ES-I3 (cell line): ENCODE measurements around the gene CCNQ.
"Not testable (repeated sequence)": the region's sequence is repeated elsewhere in the genome, so short reads cannot be mapped to it uniquely, and the experiment has no call there.

Experiments
- H3K36me3 ChIP-seq: 2 replicates; pipeline ENCODE4 v1.6.1; 2013; ENCODE audit warnings: mild to moderate bottlenecking, low read length, control low read depth, moderate library complexity; ENCODE audit not compliant: insufficient read depth
- H3K4me1 ChIP-seq: 2 replicates; pipeline ENCODE4 v1.6.1; 2013; ENCODE audit warnings: mild to moderate bottlenecking, control low read depth, low read length; ENCODE audit not compliant: insufficient read depth
- H3K9ac ChIP-seq: 2 replicates; pipeline ENCODE4 v1.6.1; 2013; ENCODE audit warnings: low read depth, mild to moderate bottlenecking, low read length, moderate library complexity
- H3K9me3 ChIP-seq: 2 replicates; pipeline ENCODE4 v1.6.1; 2013; ENCODE audit warnings: mild to moderate bottlenecking, low read length, moderate library complexity; ENCODE audit not compliant: control insufficient read depth, insufficient read depth

The CCNQ gene

DNA sequence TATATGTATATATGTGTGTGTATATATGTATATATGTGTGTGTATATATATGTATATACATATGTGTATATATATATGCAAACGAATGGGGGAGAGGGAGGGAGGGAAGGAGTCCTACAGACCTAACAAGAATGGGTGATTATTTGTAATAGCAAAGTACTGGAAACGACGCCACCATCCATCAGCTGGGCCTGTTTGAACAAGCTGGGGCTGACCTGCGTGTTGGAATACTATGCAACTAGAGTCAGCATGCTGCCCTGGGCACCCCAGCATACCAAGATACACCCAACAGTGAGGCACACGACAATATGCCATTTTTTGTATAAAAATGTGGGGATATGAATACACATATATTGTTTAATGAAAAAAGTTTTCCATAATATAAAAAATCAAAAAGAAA is 21.6 kb upstream of the CCNQ start:
- no peak overlapping the region for H3K9ac ChIP-seq
- no peaks in the 10 kb centered on the region for H3K36me3 ChIP-seq
- H3K4me1 ChIP-seq = no peaks in the 10 kb centered on the region
- H3K9me3 ChIP-seq = no peaks in the 10 kb centered on the region

GRCh38 chrX:153614818-153615217 is 15.9 kb upstream of the CCNQ start:
- no peaks in the 10 kb centered on the region for H3K4me1 ChIP-seq
- H3K36me3 ChIP-seq = no peaks in the 10 kb centered on the region
- peaks cover 3% of the 10 kb centered on the region; the same call in 1 of the 2 replicates for H3K9me3 ChIP-seq
- no peak overlapping the region for H3K9ac ChIP-seq

- Histone ChIP-seq H3K9me3 (peaks cover 3% of the 10 kb centered on the region; the same call in 1 of the 2 replicates), H3K9ac (no peak overlapping the region), H3K36me3 (no peaks in the 10 kb centered on the region), H3K4me1 (no peaks in the 10 kb centered on the region)
These were observed 13.5 kb upstream of the CCNQ start for GRCh38 chrX:153612413-153612812.

DNA sequence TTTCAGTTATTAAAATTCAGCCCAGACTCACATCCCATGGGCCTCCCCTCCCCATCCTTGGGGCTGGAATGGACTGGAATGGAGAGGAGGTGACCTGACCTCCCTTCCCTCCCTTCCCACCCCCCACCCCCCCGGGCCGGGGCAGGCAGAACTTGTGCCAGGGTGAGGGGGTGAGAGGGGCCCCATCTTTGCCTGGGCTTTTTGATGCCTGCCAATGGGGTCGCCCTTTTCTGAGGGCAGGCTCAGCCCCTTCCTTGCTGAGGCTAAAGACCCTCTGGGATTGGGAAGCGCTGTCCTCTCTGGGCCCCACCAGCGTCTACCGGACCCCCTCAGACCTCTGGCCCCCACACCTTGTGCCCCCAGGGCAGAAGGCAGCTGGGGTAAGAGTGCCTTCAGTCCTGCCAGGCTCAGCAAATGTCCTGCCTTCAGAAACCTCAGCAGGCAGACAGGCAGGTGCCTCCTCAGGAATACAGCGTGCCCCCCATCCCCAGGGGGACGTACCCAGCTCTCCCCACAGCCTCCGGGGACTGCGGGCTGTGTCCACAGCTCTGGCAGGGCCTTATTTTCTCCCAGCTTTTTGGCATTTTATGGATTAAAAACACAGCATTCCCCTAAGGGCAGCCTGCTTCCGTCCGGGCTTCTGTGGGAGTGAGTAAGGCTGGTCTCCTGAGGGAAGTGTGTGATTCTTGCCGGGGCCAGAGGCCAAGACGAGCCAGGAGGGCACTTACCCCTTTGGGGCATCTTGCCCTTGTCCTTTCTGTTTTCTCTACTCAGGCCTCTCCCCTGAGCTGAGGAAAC is 12.6 kb upstream of the CCNQ start:
- no peaks in the 10 kb centered on the region for H3K36me3 ChIP-seq
- peaks cover 3% of the 10 kb centered on the region; the same call in 1 of the 2 replicates for H3K9me3 ChIP-seq
- no peak overlapping the region for H3K9ac ChIP-seq
- H3K4me1 ChIP-seq = no peaks in the 10 kb centered on the region

DNA sequence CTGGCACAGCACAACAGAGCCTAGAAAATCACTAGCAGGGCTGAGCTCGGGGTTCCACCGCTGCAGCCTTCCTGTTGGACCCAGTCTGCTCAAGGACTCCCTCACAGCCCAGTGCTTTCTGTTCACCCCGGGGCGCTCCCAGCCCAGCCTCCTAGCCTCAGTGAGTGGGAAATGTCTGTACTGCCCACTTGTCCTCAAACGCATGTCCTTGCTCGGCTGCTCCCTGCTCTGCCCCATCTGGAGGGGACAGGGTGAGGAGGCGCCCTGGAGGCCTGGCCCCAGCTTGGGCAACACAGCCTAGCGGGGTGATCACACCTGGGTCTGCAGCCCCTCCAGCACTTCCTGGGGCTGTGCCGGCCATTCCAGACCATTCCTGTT is 11.9 kb upstream of the CCNQ start:
- Histone ChIP-seq H3K4me1 (no peaks in the 10 kb centered on the region), H3K36me3 (no peaks in the 10 kb centered on the region), H3K9me3 (peaks cover 3% of the 10 kb centered on the region; the same call in 1 of the 2 replicates), H3K9ac (no peak overlapping the region; the same call in 1 of the 2 replicates)

DNA sequence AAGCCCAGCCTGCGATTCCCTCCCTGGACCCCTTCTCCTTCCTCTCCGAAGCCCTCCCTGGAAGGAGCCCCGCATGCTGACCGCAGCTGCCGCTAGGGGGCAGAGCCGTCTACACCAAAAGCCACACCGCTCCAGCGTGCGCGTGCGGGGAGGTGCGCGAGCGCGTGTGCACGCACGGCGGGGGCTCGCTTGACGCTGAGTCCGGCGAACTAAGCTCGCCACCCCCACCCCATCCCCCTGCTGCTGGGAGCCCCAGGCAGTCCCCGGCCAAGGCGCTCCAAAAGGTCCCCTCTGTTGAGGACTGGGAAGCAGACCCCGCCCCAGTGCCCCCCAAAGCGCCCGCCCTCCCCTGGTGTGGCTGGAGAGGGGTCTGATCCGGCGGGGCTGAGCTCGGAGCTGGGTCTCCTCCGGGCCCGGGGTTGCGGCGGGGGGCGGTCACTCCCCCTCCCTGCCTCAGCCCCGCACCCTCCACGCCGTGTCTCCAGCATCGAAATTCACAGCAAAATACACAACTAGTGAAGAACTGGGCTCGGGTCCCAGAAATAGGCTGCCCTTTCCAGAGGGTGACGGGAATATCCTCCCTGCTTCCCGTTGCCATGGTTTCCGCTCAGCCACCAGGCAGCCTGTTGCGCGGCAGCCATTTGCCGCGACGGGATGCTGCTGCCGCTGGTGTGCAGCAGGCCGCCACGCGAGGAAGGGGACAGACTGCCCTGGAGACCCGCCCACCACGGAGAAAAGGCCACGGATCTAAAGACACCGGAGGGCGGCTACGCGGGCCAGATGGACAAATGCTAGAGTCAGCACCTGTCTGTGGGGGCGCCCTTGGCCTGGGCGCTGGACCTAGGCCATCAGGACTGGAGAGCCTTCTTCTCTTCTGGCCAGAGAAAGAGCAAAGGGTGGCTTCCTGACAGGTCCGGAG is 11.2 kb upstream of the CCNQ start:
- Histone ChIP-seq H3K4me1 (no peaks in the 10 kb centered on the region), H3K36me3 (no peaks in the 10 kb centered on the region), H3K9ac (peak overlapping the region; percentile 8; the same call in 1 of the 2 replicates), H3K9me3 (peaks cover 3% of the 10 kb centered on the region; the same call in 1 of the 2 replicates)

DNA sequence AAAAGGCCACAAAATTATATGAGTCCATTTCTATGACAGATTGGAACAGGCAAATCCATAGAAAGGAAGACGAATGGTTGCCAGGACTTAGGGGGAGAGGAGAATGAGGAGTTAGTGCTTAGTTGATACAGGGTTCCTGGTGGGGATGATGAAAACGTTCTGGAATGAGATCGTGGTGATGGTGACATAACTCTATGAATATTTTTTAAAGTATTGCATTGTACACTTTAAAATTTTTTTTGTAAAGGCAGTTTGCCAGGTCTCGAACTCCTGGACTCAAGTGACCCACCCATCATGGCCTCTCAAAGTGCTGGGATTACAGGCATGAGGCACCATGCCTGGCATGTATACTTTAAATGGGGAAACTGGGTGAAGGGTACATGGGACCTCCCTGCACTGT is 9.9 kb upstream of the CCNQ start:
- Histone ChIP-seq H3K36me3 (no peaks in the 10 kb centered on the region), H3K9ac (no peak overlapping the region), H3K4me1 (no peaks in the 10 kb centered on the region), H3K9me3 (peaks cover 3% of the 10 kb centered on the region; the same call in 1 of the 2 replicates)

GRCh38 chrX:153608376-153608775 is 9.4 kb upstream of the CCNQ start:
- no peaks in the 10 kb centered on the region for H3K4me1 ChIP-seq
- no peaks in the 10 kb centered on the region for H3K9me3 ChIP-seq
- no peaks in the 10 kb centered on the region for H3K36me3 ChIP-seq
- H3K9ac ChIP-seq = no peak overlapping the region

- H3K9me3 ChIP-seq = no peaks in the 10 kb centered on the region
- H3K36me3 ChIP-seq = no peaks in the 10 kb centered on the region
- H3K4me1 ChIP-seq = no peaks in the 10 kb centered on the region
- H3K9ac ChIP-seq = no peak overlapping the region
These were observed 7.6 kb upstream of the CCNQ start for GRCh38 chrX:153606503-153606902.

GRCh38 chrX:153604666-153605380 is 5.9 kb upstream of the CCNQ start:
- H3K4me1 ChIP-seq, H3K36me3 ChIP-seq, H3K9me3 ChIP-seq, H3K9ac ChIP-seq: not testable (repeated sequence)

- no peak overlapping the region for H3K9ac ChIP-seq
- H3K9me3 ChIP-seq = no peaks in the 10 kb centered on the region
- H3K36me3 ChIP-seq = no peaks in the 10 kb centered on the region
- H3K4me1 ChIP-seq = no peaks in the 10 kb centered on the region
These were observed 4.3 kb upstream of the CCNQ start for GRCh38 chrX:153603131-153603656.

GRCh38 chrX:153602601-153603000 is 3.7 kb upstream of the CCNQ start:
- Histone ChIP-seq H3K9me3 (no peaks in the 10 kb centered on the region), H3K9ac (no peak overlapping the region), H3K4me1 (no peaks in the 10 kb centered on the region), H3K36me3 (no peaks in the 10 kb centered on the region)

DNA sequence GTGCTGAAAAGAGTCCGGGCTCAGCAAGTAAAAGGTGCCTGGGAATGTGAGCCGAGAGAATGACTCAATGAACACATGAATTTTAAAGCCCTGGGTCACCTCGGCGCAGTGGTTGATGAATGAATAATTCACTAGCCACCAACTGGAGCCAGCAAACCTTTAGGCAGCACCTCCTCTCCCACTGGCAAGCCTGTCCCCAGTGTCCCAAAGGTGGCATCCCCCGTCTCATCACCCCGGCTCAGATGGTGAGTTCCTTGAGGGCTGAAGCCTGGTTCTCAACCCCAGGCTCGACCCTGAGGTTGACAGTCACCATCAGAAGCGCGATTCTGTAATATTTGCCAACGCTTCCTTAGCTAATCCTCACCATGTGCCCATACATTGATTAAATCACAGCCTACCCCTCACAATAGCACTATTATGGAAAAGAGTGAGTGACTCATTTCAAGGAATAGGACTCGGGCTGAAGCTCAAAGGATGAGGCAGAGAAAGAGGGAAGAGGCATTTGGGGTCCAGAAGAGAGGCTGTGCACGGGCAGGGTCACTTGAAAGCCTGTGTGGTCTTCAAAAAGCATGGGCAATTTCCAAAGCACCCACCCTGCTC is 2.7 kb upstream of the CCNQ start:
- Histone ChIP-seq H3K4me1 (no peaks in the 10 kb centered on the region), H3K9ac (no peak overlapping the region), H3K9me3 (no peaks in the 10 kb centered on the region), H3K36me3 (no peaks in the 10 kb centered on the region)

- no peak overlapping the region for H3K9ac ChIP-seq
- no peaks in the 10 kb centered on the region for H3K36me3 ChIP-seq
- no peaks in the 10 kb centered on the region for H3K9me3 ChIP-seq
- H3K4me1 ChIP-seq = no peaks in the 10 kb centered on the region
These were observed 2.0 kb upstream of the CCNQ start for GRCh38 chrX:153600921-153601320.
